ENCODE data around the gene CLOCK. TPM values are rescaled to one million over a fixed set of nuclear protein-coding genes. Genes with fewer than 3 reads are reported as not detected.

The CLOCK gene
- total RNA-seq, 2 experiments from 2014 or later: 1.9 to 9.0 TPM

DNA sequence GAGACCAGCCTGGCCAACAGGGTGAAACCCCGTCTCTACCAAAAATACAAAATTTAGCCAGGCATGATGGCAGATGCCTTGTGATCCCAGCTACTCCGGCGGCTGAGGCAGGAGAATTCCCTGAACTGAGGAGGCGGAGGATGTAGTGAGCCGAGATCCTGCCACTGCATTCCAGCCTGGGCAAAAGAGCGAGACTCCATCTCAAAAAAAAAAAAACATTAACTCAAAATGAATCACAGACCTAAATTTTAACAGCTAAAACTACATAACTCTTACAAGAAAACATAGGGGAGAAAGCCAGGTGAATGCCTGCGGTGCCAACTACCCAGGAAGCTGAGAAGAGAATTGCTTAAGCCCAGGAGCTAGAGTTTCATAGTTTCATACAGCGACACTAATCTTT lies 96.1 kb downstream of the CLOCK start:
- CTCF ChIA-PET (ENCODE audit: unreplicated experiment): interaction anchor here (0.6 kb wide), 1 partner anchor 176 kb away, joined by 3 read pairs; no protein-coding TSS in a partner anchor
- Histone ChIP-seq H3K4me1 (ENCODE audit: insufficient read depth, low read length, poor library complexity, severe bottlenecking) (no peaks in the 10 kb centered on the region), H3K9me3 (ENCODE audit: low read length) (no peaks in the 10 kb centered on the region), H3K36me3 (ENCODE audit: insufficient read depth, low read length) (peaks cover 9% of the 10 kb centered on the region; the same call in 1 of the 2 replicates), H3K9me2 (ENCODE audit: insufficient read depth, low read length) (no peaks in the 10 kb centered on the region), H3K4me3 (ENCODE audit: low read depth, low read length, poor library complexity, severe bottlenecking) (no peak overlapping the region), H3K4me2 (ENCODE audit: low read length) (no peak overlapping the region), H4K20me1 (ENCODE audit: insufficient read depth, low read length) (no peaks in the 10 kb centered on the region), H3K27ac (ENCODE audit: low read depth, low read length, poor library complexity, severe bottlenecking) (no peak overlapping the region), H3K79me2 (ENCODE audit: insufficient read depth, low read depth, low read length) (no peaks in the 10 kb centered on the region), H2AFZ (ENCODE audit: low read length) (no peak overlapping the region)
- no peak for TF ChIP-seq CTCF (conservative IDR thresholded peaks at IDR 0.05; ENCODE audit: low read length)
- TF ChIP-seq EZH2phosphoT487 (IDR thresholded peaks at IDR 0.05; ENCODE audit: borderline replicate concordance, low read depth, low read length): no peak
- intact Hi-C loops (cut with micrococcal nuclease; ENCODE audit: unreplicated experiment): no loop called here
- POLR2A ChIA-PET: no interaction called here
- DNase-seq (ENCODE audit: low spot score): no peak
- BruUV-seq (replicated peaks): no TSS peak

- Histone ChIP-seq H3K4me3 (ENCODE audit: low read depth, low read length, poor library complexity, severe bottlenecking) (no peak overlapping the region), H3K9me3 (ENCODE audit: low read length) (no peaks in the 10 kb centered on the region), H2AFZ (ENCODE audit: low read length) (no peak overlapping the region), H4K20me1 (ENCODE audit: insufficient read depth, low read length) (no peaks in the 10 kb centered on the region), H3K27ac (ENCODE audit: low read depth, low read length, poor library complexity, severe bottlenecking) (no peak overlapping the region), H3K9me2 (ENCODE audit: insufficient read depth, low read length) (no peaks in the 10 kb centered on the region), H3K4me2 (ENCODE audit: low read length) (no peak overlapping the region), H3K79me2 (ENCODE audit: insufficient read depth, low read depth, low read length) (no peaks in the 10 kb centered on the region), H3K36me3 (ENCODE audit: insufficient read depth, low read length) (peaks cover 9% of the 10 kb centered on the region; the same call in 1 of the 2 replicates), H3K4me1 (ENCODE audit: insufficient read depth, low read length, poor library complexity, severe bottlenecking) (no peaks in the 10 kb centered on the region)
- CTCF ChIA-PET (ENCODE audit: unreplicated experiment): no interaction called here
- intact Hi-C loops (cut with micrococcal nuclease; ENCODE audit: unreplicated experiment): no loop called here
- POLR2A ChIA-PET: interaction anchor here (1.7 kb wide), 1 partner anchor 11 kb away, joined by 4 read pairs; no protein-coding TSS in a partner anchor
- TF ChIP-seq CTCF (conservative IDR thresholded peaks at IDR 0.05; ENCODE audit: low read length): no peak
- no peak for TF ChIP-seq EZH2phosphoT487 (IDR thresholded peaks at IDR 0.05; ENCODE audit: borderline replicate concordance, low read depth, low read length)
- BruUV-seq (replicated peaks): no TSS peak
- no peak for DNase-seq (ENCODE audit: low spot score)
Observed at GRCh38 chr4:55447831-55448230, 98.9 kb downstream of the CLOCK start.

- Histone ChIP-seq H2AFZ (ENCODE audit: low read length) (no peak overlapping the region), H3K27ac (ENCODE audit: low read depth, low read length, poor library complexity, severe bottlenecking) (no peak overlapping the region), H3K9me3 (ENCODE audit: low read length) (no peaks in the 10 kb centered on the region), H3K9me2 (ENCODE audit: insufficient read depth, low read length) (no peaks in the 10 kb centered on the region), H3K79me2 (ENCODE audit: insufficient read depth, low read depth, low read length) (no peaks in the 10 kb centered on the region), H3K4me2 (ENCODE audit: low read length) (no peak overlapping the region), H4K20me1 (ENCODE audit: insufficient read depth, low read length) (no peaks in the 10 kb centered on the region), H3K4me1 (ENCODE audit: insufficient read depth, low read length, poor library complexity, severe bottlenecking) (no peaks in the 10 kb centered on the region), H3K4me3 (ENCODE audit: low read depth, low read length, poor library complexity, severe bottlenecking) (no peak overlapping the region), H3K36me3 (ENCODE audit: insufficient read depth, low read length) (peaks cover 9% of the 10 kb centered on the region; the same call in 1 of the 2 replicates)
- ChIA-PET CTCF (ENCODE audit: unreplicated experiment) (no interaction called here), POLR2A (interaction anchor here (0.7 to 1.7 kb wide), 2 partner anchors 12 to 148 kb away, joined by 3 to 4 read pairs; no protein-coding TSS in a partner anchor)
- intact Hi-C loops (cut with micrococcal nuclease; ENCODE audit: unreplicated experiment): no loop called here
- no TSS peak for BruUV-seq (replicated peaks)
- TF ChIP-seq EZH2phosphoT487 (IDR thresholded peaks at IDR 0.05; ENCODE audit: borderline replicate concordance, low read depth, low read length): no peak
- no peak for TF ChIP-seq CTCF (conservative IDR thresholded peaks at IDR 0.05; ENCODE audit: low read length)
- no peak for DNase-seq (ENCODE audit: low spot score)
Observed at GRCh38 chr4:55447108-55447708, 99.5 kb downstream of the CLOCK start.

Measured in OCI-LY7 (cell line).